IMR-90 (cell line): Measurements from ENCODE around the gene SLC41A1.

Experiments
- CEBPB ChIP-seq: IDR thresholded peaks from 2 replicates; pipeline ENCODE4 v1.6.1; 2012; ENCODE audit warnings: low read depth, low read length, improper control_type of control experiment
- CTCF ChIP-seq: conservative IDR thresholded peaks from 2 replicates; pipeline ENCODE4 v1.5.1; 2012; ENCODE audit warnings: mild to moderate bottlenecking, low read depth, low read length, improper control_type of control experiment
- POLR2A ChIP-seq: IDR thresholded peaks from 2 replicates; pipeline ENCODE4 v1.6.1; 2012; ENCODE audit warnings: mild to moderate bottlenecking, low read depth, low read length
- RAD21 ChIP-seq: IDR thresholded peaks from 2 replicates; pipeline ENCODE4 v1.6.1; 2012; ENCODE audit warnings: low read length, improper control_type of control experiment
- SMC3 ChIP-seq: fragments of 150-350 bp; IDR thresholded peaks from 2 replicates; pipeline ENCODE4 v1.6.1; 2016; ENCODE audit warnings: low read depth, mild to moderate bottlenecking, antibody characterized with exemption, low read length, moderate library complexity

GRCh38 chr1:205810448-205811157, 2.4 kb downstream of the SLC41A1 start:
- TF ChIP-seq CTCF: 0 out of 2 replicates have a peak, but pooled peaks have one; percentile 22
- TF ChIP-seq POLR2A: no peak
- no peak for TF ChIP-seq CEBPB
- TF ChIP-seq RAD21: no peak
- no peak for TF ChIP-seq SMC3
